Measurements from ENCODE around the gene KCNMA1. TPM values are rescaled to one million over a fixed set of nuclear protein-coding genes. Genes with fewer than 3 reads are reported as not detected.
A peak's percentile ranks its signal among the peaks of the same experiment; 100 is the strongest.
"Not testable (repeated sequence)": the region's sequence is repeated elsewhere in the genome, so short reads cannot be mapped to it uniquely, and the experiment has no call there.

Gene KCNMA1
- 0.38 and 0.51 TPM in 2 replicates for total RNA-seq

- DNase-seq (ENCODE audit: low read depth in 2 of 2) = peak in 1 of 2 donors; percentile 6
Observed at GRCh38 chr10:77637532-77638320, at the start of gene KCNMA1. KCNMA1 (minus strand) TSS chr10:77637808.

GRCh38 chr10:77686650-77687417, 49.2 kb upstream of the KCNMA1 start:
- no peak for DNase-seq (ENCODE audit: low read depth in 2 of 2)

- no peak for DNase-seq (ENCODE audit: low read depth in 2 of 2)
Observed at GRCh38 chr10:77686096-77686495, 48.5 kb upstream of the KCNMA1 start.

- no peak for DNase-seq (ENCODE audit: low read depth in 2 of 2)
Observed at GRCh38 chr10:77685432-77685831, 47.8 kb upstream of the KCNMA1 start.

- not testable (repeated sequence) for DNase-seq (ENCODE audit: low read depth in 2 of 2)
Observed at GRCh38 chr10:77683088-77683432, 45.5 kb upstream of the KCNMA1 start.

GRCh38 chr10:77682393-77683087, 44.9 kb upstream of the KCNMA1 start:
- DNase-seq (ENCODE audit: low read depth in 2 of 2) = no peak

- DNase-seq (ENCODE audit: low read depth in 2 of 2) = no peak
Observed at GRCh38 chr10:77681839-77682238, 44.2 kb upstream of the KCNMA1 start.

GRCh38 chr10:77680811-77681210, 43.2 kb upstream of the KCNMA1 start:
- no peak for DNase-seq (ENCODE audit: low read depth in 2 of 2)

- DNase-seq (ENCODE audit: low read depth in 2 of 2) = no peak
Observed at GRCh38 chr10:77680065-77680464, 42.5 kb upstream of the KCNMA1 start.

- no peak for DNase-seq (ENCODE audit: low read depth in 2 of 2)
Observed at GRCh38 chr10:77679217-77679616, 41.6 kb upstream of the KCNMA1 start.

- no peak for DNase-seq (ENCODE audit: low read depth in 2 of 2)
Observed at GRCh38 chr10:77678146-77678545, 40.5 kb upstream of the KCNMA1 start.

- DNase-seq (ENCODE audit: low read depth in 2 of 2) = no peak
Observed at GRCh38 chr10:77675347-77675746, 37.7 kb upstream of the KCNMA1 start.

GRCh38 chr10:77673515-77674140, 36.0 kb upstream of the KCNMA1 start:
- no peak for DNase-seq (ENCODE audit: low read depth in 2 of 2)

GRCh38 chr10:77673101-77673500, 35.5 kb upstream of the KCNMA1 start:
- DNase-seq (ENCODE audit: low read depth in 2 of 2) = no peak

- DNase-seq (ENCODE audit: low read depth in 2 of 2) = no peak
Observed at GRCh38 chr10:77671594-77672252, 34.1 kb upstream of the KCNMA1 start.

- DNase-seq (ENCODE audit: low read depth in 2 of 2) = no peak
Observed at GRCh38 chr10:77670817-77671443, 33.3 kb upstream of the KCNMA1 start.

GRCh38 chr10:77669892-77670291, 32.3 kb upstream of the KCNMA1 start:
- DNase-seq (ENCODE audit: low read depth in 2 of 2) = no peak

- no peak for DNase-seq (ENCODE audit: low read depth in 2 of 2)
Observed at GRCh38 chr10:77667426-77668324, 30.1 kb upstream of the KCNMA1 start.

GRCh38 chr10:77666821-77667220, 29.2 kb upstream of the KCNMA1 start:
- no peak for DNase-seq (ENCODE audit: low read depth in 2 of 2)

GRCh38 chr10:77664696-77665095, 27.1 kb upstream of the KCNMA1 start:
- no peak for DNase-seq (ENCODE audit: low read depth in 2 of 2)

All from dermis microvascular lymphatic vessel endothelial cell (primary cell).